ENCODE measurements around the gene DNAJC5. TPM values are rescaled to one million over a fixed set of nuclear protein-coding genes. Genes with fewer than 3 reads are reported as not detected.
"Not testable (repeated sequence)": the region's sequence is repeated elsewhere in the genome, so short reads cannot be mapped to it uniquely, and the experiment has no call there.

Gene DNAJC5
- total RNA-seq, 3 donors from 2014 or later = 31.1 to 37.9 (median 37.0) TPM

DNA sequence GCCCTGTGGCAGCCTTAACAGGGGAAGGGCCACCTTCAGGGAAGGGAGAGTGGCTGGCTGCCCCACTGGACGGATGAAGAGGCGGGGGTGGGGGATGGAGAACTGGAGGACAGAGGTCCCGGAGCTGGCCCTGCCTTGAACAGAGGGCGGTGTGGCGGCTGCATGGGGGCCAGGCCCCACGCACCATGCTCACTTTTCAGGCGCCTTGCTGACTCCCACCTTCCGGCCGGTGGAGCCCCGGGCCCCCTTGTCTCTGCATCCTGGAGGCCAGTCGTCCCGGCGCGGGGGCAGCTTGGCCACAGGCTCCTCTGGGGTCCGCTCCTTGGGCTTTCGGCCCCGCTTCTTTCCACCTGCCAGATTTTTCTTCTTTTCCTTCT is 64.8 kb downstream of the DNAJC5 start:
- no peak for TF ChIP-seq POLR2AphosphoS5 (IDR thresholded peaks at IDR 0.05)
- TF ChIP-seq POLR2A (IDR thresholded peaks at IDR 0.05) = no peak
- TF ChIP-seq CTCF (IDR thresholded peaks at IDR 0.05) = no peak
- Histone ChIP-seq H3K9me3 (peaks cover 0 to 5% of the 10 kb centered on the region in 2 donors), H3K36me3 (peaks cover 8% of the 10 kb centered on the region), H3K27ac (no peak overlapping the region), H3K27me3 (no peaks in the 10 kb centered on the region), H3K4me3 (no peak overlapping the region), H3K4me1 (peaks cover 11% of the 10 kb centered on the region in 2 donors)
- intact Hi-C loops (cut with DNase I; ENCODE audit: low total_unique reads) = no loop called here
- DNase-seq (ENCODE audit: low spot score in 2 of 2) = no peak

GRCh38 chr20:63960654-63961621 is 66.0 kb downstream of the DNAJC5 start:
- H3K27me3 ChIP-seq; H3K36me3 ChIP-seq; DNase-seq (ENCODE audit: low spot score in 2 of 2); H3K4me3 ChIP-seq; H3K27ac ChIP-seq; intact Hi-C loops (cut with DNase I; ENCODE audit: low total_unique reads); H3K9me3 ChIP-seq: not testable (repeated sequence)
- H3K4me1 ChIP-seq = peaks cover 6 to 11% of the 10 kb centered on the region in 2 donors

- Histone ChIP-seq H3K4me1 (peaks cover 6 to 11% of the 10 kb centered on the region in 2 donors), H3K27me3 (no peaks in the 10 kb centered on the region), H3K9me3 (peaks cover 0 to 15% of the 10 kb centered on the region in 2 donors), H3K36me3 (peaks cover 8% of the 10 kb centered on the region), H3K27ac (no peak overlapping the region), H3K4me3 (no peak overlapping the region)
- TF ChIP-seq POLR2A (IDR thresholded peaks at IDR 0.05) = no peak
- no peak for TF ChIP-seq POLR2AphosphoS5 (IDR thresholded peaks at IDR 0.05)
- TF ChIP-seq CTCF (IDR thresholded peaks at IDR 0.05) = no peak
- intact Hi-C loops (cut with DNase I; ENCODE audit: low total_unique reads) = no loop called here
- DNase-seq (ENCODE audit: low spot score in 2 of 2) = no peak
Observed at GRCh38 chr20:63961664-63962425, 66.9 kb downstream of the DNAJC5 start.

DNA sequence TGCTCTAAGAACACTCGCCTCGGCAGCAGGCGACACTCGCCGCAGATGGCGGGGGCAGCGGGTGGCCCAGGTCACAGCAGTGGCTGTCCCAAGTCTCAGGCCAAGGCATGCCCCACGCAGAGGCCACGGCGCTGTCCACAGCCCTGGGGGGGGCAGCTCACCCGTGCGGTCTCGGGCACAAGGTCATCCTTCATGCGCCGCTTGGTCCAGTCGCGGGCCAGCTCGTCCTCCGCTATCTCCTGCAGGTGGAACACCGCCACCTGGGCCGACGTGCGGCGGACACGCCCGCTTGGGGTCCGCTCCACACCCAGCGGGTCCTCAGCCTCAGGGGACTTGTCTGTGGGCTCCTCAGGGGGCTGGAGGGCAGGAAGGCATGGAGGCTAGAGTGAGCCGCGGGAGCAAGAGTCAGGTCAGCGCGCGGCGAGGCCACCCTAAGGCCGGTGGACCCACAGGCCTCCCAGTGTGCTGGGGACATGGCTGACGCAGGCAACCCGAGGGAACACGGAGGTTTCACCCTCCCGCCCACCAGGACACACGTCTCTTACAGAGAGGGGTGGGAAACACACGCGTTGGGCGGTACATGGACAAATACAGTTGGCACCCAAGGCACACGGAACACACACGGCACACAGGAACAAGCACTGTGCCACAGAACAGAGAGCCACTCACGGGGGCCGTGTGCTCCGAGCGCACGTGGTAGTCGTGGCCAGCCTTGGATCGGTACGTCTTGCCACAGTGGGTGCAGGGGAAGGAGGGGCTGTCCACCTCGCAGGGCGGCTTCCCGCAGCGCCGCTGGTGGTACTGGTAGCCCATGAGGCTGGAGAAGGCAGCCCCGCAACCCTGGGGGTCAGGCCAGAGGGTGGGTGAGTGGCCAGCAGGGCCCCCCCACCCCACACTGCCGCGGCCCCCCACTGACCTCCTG is 67.8 kb downstream of the DNAJC5 start:
- peaks cover 8% of the 10 kb centered on the region for H3K36me3 ChIP-seq
- intact Hi-C loops (cut with DNase I; ENCODE audit: low total_unique reads) = no loop called here
- no peak overlapping the region for H3K4me3 ChIP-seq
- H3K4me1 ChIP-seq = peaks cover 2 to 3% of the 10 kb centered on the region in 2 donors
- H3K27ac ChIP-seq = no peak overlapping the region
- H3K27me3 ChIP-seq = no peaks in the 10 kb centered on the region
- TF ChIP-seq CTCF (IDR thresholded peaks at IDR 0.05) = no peak
- TF ChIP-seq POLR2A (IDR thresholded peaks at IDR 0.05) = no peak
- TF ChIP-seq POLR2AphosphoS5 (IDR thresholded peaks at IDR 0.05) = no peak
- peaks cover 0 to 15% of the 10 kb centered on the region in 2 donors for H3K9me3 ChIP-seq
- no peak for DNase-seq (ENCODE audit: low spot score in 2 of 2)

GRCh38 chr20:63963348-63963741 is 68.4 kb downstream of the DNAJC5 start:
- Histone ChIP-seq H3K36me3 (peaks cover 8% of the 10 kb centered on the region), H3K27ac (no peak overlapping the region)

More at GRCh38 chr20:63963348-63963741, 68.4 kb downstream of the DNAJC5 start:
- no peak for DNase-seq (ENCODE audit: low spot score in 2 of 2)
- no peaks in the 10 kb centered on the region for H3K27me3 ChIP-seq
- H3K4me3 ChIP-seq = no peak overlapping the region
- TF ChIP-seq CTCF (IDR thresholded peaks at IDR 0.05) = no peak
- TF ChIP-seq POLR2A (IDR thresholded peaks at IDR 0.05) = no peak
- TF ChIP-seq POLR2AphosphoS5 (IDR thresholded peaks at IDR 0.05) = no peak
- H3K9me3 ChIP-seq = peaks cover 0 to 15% of the 10 kb centered on the region in 2 donors
- intact Hi-C loops (cut with DNase I; ENCODE audit: low total_unique reads) = no loop called here
- peaks cover 0 to 3% of the 10 kb centered on the region in 2 donors for H3K4me1 ChIP-seq

Data from breast epithelium (tissue), 4 donors.